Ishikawa (cell line): ENCODE measurements around the gene SRL.
A peak's percentile ranks its signal among the peaks of the same experiment; 100 is the strongest.

Source experiments
- CEBPB ChIP-seq: IDR thresholded peaks from 2 replicates; pipeline ENCODE4 v1.6.1; 2012
- CREB1 ChIP-seq: IDR thresholded peaks from 2 replicates; pipeline ENCODE4 v1.6.1; 2012; ENCODE audit warnings: low read depth
- EGR1 ChIP-seq: IDR thresholded peaks from 2 replicates; pipeline ENCODE4 v1.6.1; 2012
- EP300 ChIP-seq: IDR thresholded peaks from 2 replicates; pipeline ENCODE4 v1.6.1; 2012; ENCODE audit warnings: borderline replicate concordance
- FOXM1 ChIP-seq: IDR thresholded peaks from 2 replicates; pipeline ENCODE4 v1.6.1; 2012; ENCODE audit warnings: low read depth, borderline replicate concordance
- NFIC ChIP-seq: IDR thresholded peaks from 2 replicates; pipeline ENCODE4 v1.6.1; 2012
- RAD21 ChIP-seq: IDR thresholded peaks from 2 replicates; pipeline ENCODE4 v1.6.1; 2012; ENCODE audit warnings: low read depth
- TAF1 ChIP-seq: IDR thresholded peaks from 2 replicates; pipeline ENCODE4 v1.6.1; 2012; ENCODE audit warnings: low read depth, mild to moderate bottlenecking
- TCF12 ChIP-seq: IDR thresholded peaks from 2 replicates; pipeline ENCODE4 v1.6.1; 2012; ENCODE audit warnings: low read depth
- TEAD4 ChIP-seq: IDR thresholded peaks from 2 replicates; pipeline ENCODE4 v1.6.1; 2012
- YY1 ChIP-seq: IDR thresholded peaks from 2 replicates; pipeline ENCODE4 v1.6.1; 2012; ENCODE audit warnings: low read depth
- TF ChIP-seq, protein P1 (sequence below): IDR thresholded peaks from 2 replicates; pipeline ENCODE4 v1.6.1; 2012
- TF ChIP-seq, protein P2 (sequence below): IDR thresholded peaks from 2 replicates; pipeline ENCODE4 v1.6.1; 2012; ENCODE audit warnings: low read depth, mild to moderate bottlenecking
- TF ChIP-seq, protein P3 (sequence below): IDR thresholded peaks from 2 replicates; pipeline ENCODE4 v1.6.1; 2012

DNA sequence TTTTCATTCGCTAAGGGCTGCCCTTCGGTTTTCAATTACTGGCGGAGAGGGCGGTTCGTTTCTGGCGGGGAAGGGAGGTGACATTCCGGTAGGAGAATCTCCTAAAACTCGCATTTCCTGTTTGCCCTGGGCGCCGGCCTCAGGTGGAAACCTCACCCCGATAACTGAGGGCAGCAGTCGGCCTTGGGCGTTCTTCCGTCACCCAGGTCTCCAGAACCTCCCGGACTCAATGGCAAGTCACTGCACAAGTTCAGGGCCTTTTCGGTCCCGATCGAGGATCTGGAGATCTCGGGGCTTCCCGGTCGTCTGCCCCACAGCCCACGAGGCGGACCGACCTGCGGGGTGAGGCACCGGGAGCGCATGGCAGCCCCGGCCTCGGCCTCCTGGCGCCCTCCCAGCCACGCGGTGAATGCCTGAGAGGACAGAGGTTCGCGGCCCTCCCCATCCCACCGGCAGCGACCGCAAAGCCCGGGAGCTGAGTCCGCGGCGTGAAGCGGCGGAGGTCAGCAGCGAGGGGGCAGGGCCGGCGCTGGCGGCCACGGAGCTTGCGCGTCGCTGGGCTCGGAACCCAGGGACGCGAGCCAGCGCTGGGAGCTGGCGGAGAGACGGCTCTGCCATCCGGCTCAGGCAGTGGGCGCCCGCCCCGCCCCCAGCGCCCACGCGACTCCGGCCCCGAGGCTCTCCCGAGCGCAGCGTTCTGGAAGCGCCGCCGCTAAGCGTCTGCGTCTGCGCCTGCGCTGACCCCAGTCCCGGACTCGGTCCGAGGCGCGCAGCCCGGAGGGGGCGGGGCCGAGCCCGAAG is 58.4 kb downstream of the SRL start:
- TF ChIP-seq NFIC: peak; percentile 29; the same call in 1 of the 2 replicates
- TF ChIP-seq FOXM1: 0 out of 2 replicates have a peak, but pooled peaks have one; percentile 21
- TF ChIP-seq EP300: no peak; the same call in 1 of the 2 replicates
- TF ChIP-seq, protein P1, sequence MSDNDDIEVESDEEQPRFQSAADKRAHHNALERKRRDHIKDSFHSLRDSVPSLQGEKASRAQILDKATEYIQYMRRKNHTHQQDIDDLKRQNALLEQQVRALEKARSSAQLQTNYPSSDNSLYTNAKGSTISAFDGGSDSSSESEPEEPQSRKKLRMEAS: peak; percentile 88
- no peak for TF ChIP-seq CEBPB
- peak; percentile 13; the same call in 1 of the 2 replicates for TF ChIP-seq RAD21
- peak; percentile 70 for TF ChIP-seq TAF1
- peak; percentile 19 for TF ChIP-seq TCF12
- TF ChIP-seq, protein P2, sequence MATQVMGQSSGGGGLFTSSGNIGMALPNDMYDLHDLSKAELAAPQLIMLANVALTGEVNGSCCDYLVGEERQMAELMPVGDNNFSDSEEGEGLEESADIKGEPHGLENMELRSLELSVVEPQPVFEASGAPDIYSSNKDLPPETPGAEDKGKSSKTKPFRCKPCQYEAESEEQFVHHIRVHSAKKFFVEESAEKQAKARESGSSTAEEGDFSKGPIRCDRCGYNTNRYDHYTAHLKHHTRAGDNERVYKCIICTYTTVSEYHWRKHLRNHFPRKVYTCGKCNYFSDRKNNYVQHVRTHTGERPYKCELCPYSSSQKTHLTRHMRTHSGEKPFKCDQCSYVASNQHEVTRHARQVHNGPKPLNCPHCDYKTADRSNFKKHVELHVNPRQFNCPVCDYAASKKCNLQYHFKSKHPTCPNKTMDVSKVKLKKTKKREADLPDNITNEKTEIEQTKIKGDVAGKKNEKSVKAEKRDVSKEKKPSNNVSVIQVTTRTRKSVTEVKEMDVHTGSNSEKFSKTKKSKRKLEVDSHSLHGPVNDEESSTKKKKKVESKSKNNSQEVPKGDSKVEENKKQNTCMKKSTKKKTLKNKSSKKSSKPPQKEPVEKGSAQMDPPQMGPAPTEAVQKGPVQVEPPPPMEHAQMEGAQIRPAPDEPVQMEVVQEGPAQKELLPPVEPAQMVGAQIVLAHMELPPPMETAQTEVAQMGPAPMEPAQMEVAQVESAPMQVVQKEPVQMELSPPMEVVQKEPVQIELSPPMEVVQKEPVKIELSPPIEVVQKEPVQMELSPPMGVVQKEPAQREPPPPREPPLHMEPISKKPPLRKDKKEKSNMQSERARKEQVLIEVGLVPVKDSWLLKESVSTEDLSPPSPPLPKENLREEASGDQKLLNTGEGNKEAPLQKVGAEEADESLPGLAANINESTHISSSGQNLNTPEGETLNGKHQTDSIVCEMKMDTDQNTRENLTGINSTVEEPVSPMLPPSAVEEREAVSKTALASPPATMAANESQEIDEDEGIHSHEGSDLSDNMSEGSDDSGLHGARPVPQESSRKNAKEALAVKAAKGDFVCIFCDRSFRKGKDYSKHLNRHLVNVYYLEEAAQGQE: no peak
- peak; percentile 33; the same call in 1 of the 2 replicates for TF ChIP-seq YY1
- peak; percentile 91 for TF ChIP-seq EGR1
- TF ChIP-seq, protein P3, sequence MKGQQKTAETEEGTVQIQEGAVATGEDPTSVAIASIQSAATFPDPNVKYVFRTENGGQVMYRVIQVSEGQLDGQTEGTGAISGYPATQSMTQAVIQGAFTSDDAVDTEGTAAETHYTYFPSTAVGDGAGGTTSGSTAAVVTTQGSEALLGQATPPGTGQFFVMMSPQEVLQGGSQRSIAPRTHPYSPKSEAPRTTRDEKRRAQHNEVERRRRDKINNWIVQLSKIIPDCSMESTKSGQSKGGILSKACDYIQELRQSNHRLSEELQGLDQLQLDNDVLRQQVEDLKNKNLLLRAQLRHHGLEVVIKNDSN: peak; percentile 29; the same call in 1 of the 2 replicates
- peak; percentile 67 for TF ChIP-seq TEAD4
- TF ChIP-seq CREB1: peak; percentile 18; the same call in 1 of the 2 replicates
